ENCODE measurements around the gene PNP.
"Not testable (repeated sequence)": the region's sequence is repeated elsewhere in the genome, so short reads cannot be mapped to it uniquely, and the experiment has no call there.

The PNP gene

GRCh38 chr14:20492486-20492885, 23.3 kb downstream of the PNP start:
- DNase-seq (ENCODE audit: low spot score): no peak

- DNase-seq (ENCODE audit: low spot score): no peak
Measured at GRCh38 chr14:20493634-20494033, 24.4 kb downstream of the PNP start.

GRCh38 chr14:20494935-20495766, 25.9 kb downstream of the PNP start:
- DNase-seq (ENCODE audit: low spot score): no peak

- no peak for DNase-seq (ENCODE audit: low spot score)
Measured at GRCh38 chr14:20498622-20499021, 29.4 kb downstream of the PNP start.

GRCh38 chr14:20499108-20499507, 29.9 kb downstream of the PNP start:
- no peak for DNase-seq (ENCODE audit: low spot score)

GRCh38 chr14:20499881-20500280, 30.7 kb downstream of the PNP start:
- no peak for DNase-seq (ENCODE audit: low spot score)

- DNase-seq (ENCODE audit: low spot score): no peak
Measured at GRCh38 chr14:20501346-20501745, 32.1 kb downstream of the PNP start.

- no peak for DNase-seq (ENCODE audit: low spot score)
Measured at GRCh38 chr14:20503898-20504297, 34.7 kb downstream of the PNP start.

- not testable (repeated sequence) for DNase-seq (ENCODE audit: low spot score)
Measured at GRCh38 chr14:20506276-20506675, 37.1 kb downstream of the PNP start.

- not testable (repeated sequence) for DNase-seq (ENCODE audit: low spot score)
Measured at GRCh38 chr14:20506752-20507151, 37.5 kb downstream of the PNP start.

GRCh38 chr14:20507537-20507936, 38.3 kb downstream of the PNP start:
- DNase-seq (ENCODE audit: low spot score): not testable (repeated sequence)

- DNase-seq (ENCODE audit: low spot score): no peak
Measured at GRCh38 chr14:20508367-20508766, 39.2 kb downstream of the PNP start.

- DNase-seq (ENCODE audit: low spot score): no peak
Measured at GRCh38 chr14:20512177-20512905, 43.1 kb downstream of the PNP start.

GRCh38 chr14:20515846-20516245, 46.6 kb downstream of the PNP start:
- no peak for DNase-seq (ENCODE audit: low spot score)

GRCh38 chr14:20516921-20517320, 47.7 kb downstream of the PNP start:
- no peak for DNase-seq (ENCODE audit: low spot score)

GRCh38 chr14:20522332-20522731, 53.1 kb downstream of the PNP start:
- no peak for DNase-seq (ENCODE audit: low spot score)

GRCh38 chr14:20524027-20524426, 54.8 kb downstream of the PNP start:
- DNase-seq (ENCODE audit: low spot score): no peak
